ENCODE data around the gene HEXA.

DNA sequence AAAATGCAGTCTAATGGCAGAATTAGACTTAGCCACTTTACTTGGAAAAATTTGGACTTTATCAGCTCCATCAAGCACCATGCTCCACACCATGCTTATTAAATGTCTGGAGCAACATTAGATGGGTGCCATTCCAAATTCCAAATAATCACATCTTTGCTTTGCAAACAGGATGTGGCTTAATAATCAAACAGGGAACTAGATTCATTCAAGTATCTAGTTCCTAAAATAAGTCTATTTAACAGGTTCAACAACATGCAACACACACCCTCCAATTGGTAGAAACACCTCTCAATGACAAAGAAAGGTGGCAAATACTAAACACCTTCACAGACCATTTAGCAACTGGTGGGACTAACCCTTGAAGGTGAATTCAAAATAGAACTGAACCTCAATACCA is 3.5 kb downstream of the HEXA start:
- TF ChIP-seq, protein P1, sequence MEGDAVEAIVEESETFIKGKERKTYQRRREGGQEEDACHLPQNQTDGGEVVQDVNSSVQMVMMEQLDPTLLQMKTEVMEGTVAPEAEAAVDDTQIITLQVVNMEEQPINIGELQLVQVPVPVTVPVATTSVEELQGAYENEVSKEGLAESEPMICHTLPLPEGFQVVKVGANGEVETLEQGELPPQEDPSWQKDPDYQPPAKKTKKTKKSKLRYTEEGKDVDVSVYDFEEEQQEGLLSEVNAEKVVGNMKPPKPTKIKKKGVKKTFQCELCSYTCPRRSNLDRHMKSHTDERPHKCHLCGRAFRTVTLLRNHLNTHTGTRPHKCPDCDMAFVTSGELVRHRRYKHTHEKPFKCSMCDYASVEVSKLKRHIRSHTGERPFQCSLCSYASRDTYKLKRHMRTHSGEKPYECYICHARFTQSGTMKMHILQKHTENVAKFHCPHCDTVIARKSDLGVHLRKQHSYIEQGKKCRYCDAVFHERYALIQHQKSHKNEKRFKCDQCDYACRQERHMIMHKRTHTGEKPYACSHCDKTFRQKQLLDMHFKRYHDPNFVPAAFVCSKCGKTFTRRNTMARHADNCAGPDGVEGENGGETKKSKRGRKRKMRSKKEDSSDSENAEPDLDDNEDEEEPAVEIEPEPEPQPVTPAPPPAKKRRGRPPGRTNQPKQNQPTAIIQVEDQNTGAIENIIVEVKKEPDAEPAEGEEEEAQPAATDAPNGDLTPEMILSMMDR (IDR thresholded peaks at IDR 0.05; ENCODE audit: insufficient read depth, low read length, poor library complexity, severe bottlenecking), result no peak
- TF ChIP-seq EZH2phosphoT487 (conservative IDR thresholded peaks at IDR 0.05; ENCODE audit: low read length), result no peak
